GM12864 (cell line): ENCODE results near the gene PAX4.

ENCODE experiments used
- DNase-seq: peaks from one replicate; pipeline ENCODE4 v3.0.0-alpha.2; 2011; ENCODE audit warnings: low read depth
- H3K4me3 ChIP-seq: 2 replicates; pipeline ENCODE4 v1.5.1; 2011; ENCODE audit warnings: mild to moderate bottlenecking, low read depth, low read length, control low read depth
- CTCF ChIP-seq: IDR thresholded peaks from 2 replicates; pipeline ENCODE4 v1.5.1; 2011; ENCODE audit warnings: low read depth, mild to moderate bottlenecking, moderate library complexity, low read length, control low read depth, inconsistent platforms; ENCODE audit errors: missing control alignments

PAX4 gene

GRCh38 chr7:127591591-127591990, 26.4 kb downstream of the PAX4 start:
- no peak for DNase-seq
- no peak overlapping the region for H3K4me3 ChIP-seq
- TF ChIP-seq CTCF, result no peak

GRCh38 chr7:127591189-127591588, 26.8 kb downstream of the PAX4 start:
- no peak for DNase-seq
- no peak for TF ChIP-seq CTCF

GRCh38 chr7:127589896-127590295, 28.0 kb downstream of the PAX4 start:
- no peak overlapping the region for H3K4me3 ChIP-seq
- TF ChIP-seq CTCF, result no peak
- DNase-seq, result no peak

More at GRCh38 chr7:127591189-127591588, 26.8 kb downstream of the PAX4 start:
- no peak overlapping the region for H3K4me3 ChIP-seq

GRCh38 chr7:127588697-127589482, 29.1 kb downstream of the PAX4 start:
- peak; percentile 33 for TF ChIP-seq CTCF
- no peak for DNase-seq
- H3K4me3 ChIP-seq, result peak overlapping the region; percentile 88

GRCh38 chr7:127588019-127588696, 29.8 kb downstream of the PAX4 start, which contains the start of gene ARF5:
TSS of gene ARF5 (plus strand) at chr7:127588411. CDS start at chr7:127588499, 88 bp downstream.
- H3K4me3 ChIP-seq, result peak within 1 kb of the TSS; percentile 88
- peak; percentile 22 for DNase-seq
- no peak for TF ChIP-seq CTCF

- no peak for TF ChIP-seq CTCF
- no peak for DNase-seq
- H3K4me3 ChIP-seq, result peak overlapping the region; percentile 65
Measured at GRCh38 chr7:127587663-127588018, 30.3 kb downstream of the PAX4 start.
